ENCODE results near the gene GLYR1. TPM values are rescaled to one million over a fixed set of nuclear protein-coding genes. Genes with fewer than 3 reads are reported as not detected.

GLYR1 gene
- total and polyA plus RNA-seq, 3 experiments from 2014 or later = 40.2 to 110 (median 104) TPM

- peaks cover 35% of the 10 kb centered on the region for H3K36me3 ChIP-seq (ENCODE audit: insufficient read depth, low read length)
- no peaks in the 10 kb centered on the region for H3K27me3 Mint-ChIP-seq
- H3K27me3 ChIP-seq (ENCODE audit: insufficient read depth, low read length, poor library complexity, severe bottlenecking) = no peaks in the 10 kb centered on the region
- H3K27ac ChIP-seq (ENCODE audit: low read depth, low read length) = no peak overlapping the region
- no peak overlapping the region for H3K4me3 Mint-ChIP-seq
- ChIA-PET CTCF (interaction anchor here (0.6 kb wide), 1 partner anchor 22 kb away, joined by 3 read pairs; no protein-coding TSS in a partner anchor), POLR2A (no interaction called here)
- no peak overlapping the region for H3K4me3 ChIP-seq (ENCODE audit: low read length)
- H3K27ac Mint-ChIP-seq = peak overlapping the region in 1 of 8 donors; percentile 41
- H3K36me3 Mint-ChIP-seq = peaks cover 9 to 78% (median 18%) of the 10 kb centered on the region in 3 donors
- H3K4me1 ChIP-seq (ENCODE audit: insufficient read depth, low read length) = no peaks in the 10 kb centered on the region
- H3K4me1 Mint-ChIP-seq = peaks cover 0 to 4% (median 0%) of the 10 kb centered on the region in 3 donors
- no peaks in the 10 kb centered on the region for H3K9me3 Mint-ChIP-seq
- no peaks in the 10 kb centered on the region for H3K9me3 ChIP-seq (ENCODE audit: low read length)
- no peak for DNase-seq
Observed at GRCh38 chr16:4820652-4821051, 26.4 kb downstream of the GLYR1 start.

GRCh38 chr16:4814542-4815173 lies 32.4 kb downstream of the GLYR1 start:
- no peak for DNase-seq
- ChIA-PET POLR2A (no interaction called here), CTCF (no interaction called here)
- no peaks in the 10 kb centered on the region for H3K27me3 Mint-ChIP-seq
- H3K9me3 ChIP-seq (ENCODE audit: low read length) = no peaks in the 10 kb centered on the region
- peaks cover 26% of the 10 kb centered on the region for H3K36me3 ChIP-seq (ENCODE audit: insufficient read depth, low read length)
- H3K27me3 ChIP-seq (ENCODE audit: insufficient read depth, low read length, poor library complexity, severe bottlenecking) = no peaks in the 10 kb centered on the region
- H3K27ac Mint-ChIP-seq = peak overlapping the region in 1 of 8 donors; percentile 65
- H3K9me3 Mint-ChIP-seq = no peaks in the 10 kb centered on the region
- no peak overlapping the region for H3K4me3 Mint-ChIP-seq
- no peaks in the 10 kb centered on the region for H3K4me1 Mint-ChIP-seq
- H3K36me3 Mint-ChIP-seq = peaks cover 5 to 77% (median 16%) of the 10 kb centered on the region in 3 donors
- no peak overlapping the region for H3K4me3 ChIP-seq (ENCODE audit: low read length)
- no peaks in the 10 kb centered on the region for H3K4me1 ChIP-seq (ENCODE audit: insufficient read depth, low read length)
- no peak overlapping the region for H3K27ac ChIP-seq (ENCODE audit: low read depth, low read length)

- no peaks in the 10 kb centered on the region for H3K9me3 ChIP-seq (ENCODE audit: low read length)
- H3K36me3 ChIP-seq (ENCODE audit: insufficient read depth, low read length) = peaks cover 26% of the 10 kb centered on the region
- no peaks in the 10 kb centered on the region for H3K9me3 Mint-ChIP-seq
- H3K4me3 ChIP-seq (ENCODE audit: low read length) = no peak overlapping the region
- H3K4me1 Mint-ChIP-seq = no peaks in the 10 kb centered on the region
- ChIA-PET CTCF (no interaction called here), POLR2A (no interaction called here)
- H3K36me3 Mint-ChIP-seq = peaks cover 5 to 73% (median 16%) of the 10 kb centered on the region in 3 donors
- H3K27me3 Mint-ChIP-seq = no peaks in the 10 kb centered on the region
- no peaks in the 10 kb centered on the region for H3K27me3 ChIP-seq (ENCODE audit: insufficient read depth, low read length, poor library complexity, severe bottlenecking)
- no peak overlapping the region for H3K4me3 Mint-ChIP-seq
- no peaks in the 10 kb centered on the region for H3K4me1 ChIP-seq (ENCODE audit: insufficient read depth, low read length)
- no peak for DNase-seq
- no peak overlapping the region for H3K27ac ChIP-seq (ENCODE audit: low read depth, low read length)
- peak overlapping the region in 1 of 8 donors; percentile 40 for H3K27ac Mint-ChIP-seq
Observed at GRCh38 chr16:4814046-4814445, 33.0 kb downstream of the GLYR1 start.

GRCh38 chr16:4813251-4814003 lies 33.7 kb downstream of the GLYR1 start:
- Histone ChIP-seq H3K27me3 (ENCODE audit: insufficient read depth, low read length, poor library complexity, severe bottlenecking) (no peaks in the 10 kb centered on the region), H3K4me3 (ENCODE audit: low read length) (no peak overlapping the region), H3K4me1 (ENCODE audit: insufficient read depth, low read length) (no peaks in the 10 kb centered on the region), H3K36me3 (ENCODE audit: insufficient read depth, low read length) (peaks cover 26% of the 10 kb centered on the region), H3K9me3 (ENCODE audit: low read length) (no peaks in the 10 kb centered on the region), H3K27ac (ENCODE audit: low read depth, low read length) (no peak overlapping the region)
- ChIA-PET CTCF (no interaction called here), POLR2A (no interaction called here)
- Mint-ChIP-seq H3K4me3 (no peak overlapping the region), H3K27me3 (no peaks in the 10 kb centered on the region), H3K4me1 (no peaks in the 10 kb centered on the region), H3K27ac (peak overlapping the region in 1 of 8 donors; percentile 68), H3K36me3 (peaks cover 5 to 72% (median 16%) of the 10 kb centered on the region in 3 donors), H3K9me3 (no peaks in the 10 kb centered on the region)
- no peak for DNase-seq

- H3K36me3 ChIP-seq (ENCODE audit: insufficient read depth, low read length) = peaks cover 29% of the 10 kb centered on the region
- CTCF ChIA-PET = no interaction called here
- peak overlapping the region in 2 of 8 donors; percentile 54 to 66 for H3K27ac Mint-ChIP-seq
- POLR2A ChIA-PET = no interaction called here
- H3K36me3 Mint-ChIP-seq = peaks cover 5 to 72% (median 19%) of the 10 kb centered on the region in 3 donors
- no peaks in the 10 kb centered on the region for H3K9me3 ChIP-seq (ENCODE audit: low read length)
- H3K27me3 ChIP-seq (ENCODE audit: insufficient read depth, low read length, poor library complexity, severe bottlenecking) = no peaks in the 10 kb centered on the region
- no peak overlapping the region for H3K27ac ChIP-seq (ENCODE audit: low read depth, low read length)
- H3K27me3 Mint-ChIP-seq = no peaks in the 10 kb centered on the region
- no peaks in the 10 kb centered on the region for H3K4me1 ChIP-seq (ENCODE audit: insufficient read depth, low read length)
- no peaks in the 10 kb centered on the region for H3K4me1 Mint-ChIP-seq
- no peak overlapping the region for H3K4me3 Mint-ChIP-seq
- no peaks in the 10 kb centered on the region for H3K9me3 Mint-ChIP-seq
- no peak for DNase-seq
- no peak overlapping the region for H3K4me3 ChIP-seq (ENCODE audit: low read length)
Observed at GRCh38 chr16:4811773-4812172, 35.3 kb downstream of the GLYR1 start.

GRCh38 chr16:4811242-4811641 lies 35.8 kb downstream of the GLYR1 start:
- CTCF ChIA-PET = no interaction called here
- POLR2A ChIA-PET = no interaction called here
- H3K27ac Mint-ChIP-seq = peak overlapping the region in 2 of 8 donors; percentile 58 to 78

GRCh38 chr16:4806280-4806679 lies 40.8 kb downstream of the GLYR1 start:
- Histone ChIP-seq H3K27ac (ENCODE audit: low read depth, low read length) (no peak overlapping the region), H3K4me1 (ENCODE audit: insufficient read depth, low read length) (peaks cover 8% of the 10 kb centered on the region), H3K9me3 (ENCODE audit: low read length) (no peaks in the 10 kb centered on the region), H3K36me3 (ENCODE audit: insufficient read depth, low read length) (peaks cover 9% of the 10 kb centered on the region), H3K27me3 (ENCODE audit: insufficient read depth, low read length, poor library complexity, severe bottlenecking) (no peaks in the 10 kb centered on the region), H3K4me3 (ENCODE audit: low read length) (no peak overlapping the region)
- Mint-ChIP-seq H3K27me3 (no peaks in the 10 kb centered on the region), H3K4me1 (peaks cover 8 to 17% (median 10%) of the 10 kb centered on the region in 3 donors), H3K9me3 (no peaks in the 10 kb centered on the region), H3K4me3 (peak overlapping the region in 1 of 7 donors; percentile 34), H3K36me3 (peaks cover 0 to 49% (median 6%) of the 10 kb centered on the region in 3 donors), H3K27ac (peak overlapping the region in 1 of 8 donors; percentile 17)
- ChIA-PET CTCF (interaction anchor here (1.2 kb wide), 1 partner anchor 72 kb away, joined by 4 read pairs; the partner anchor contains the start of genes ANKS3 and DNAAF8), POLR2A (interaction anchor here (0.7 to 0.8 kb wide), 2 partner anchors 46 to 141 kb away, joined by 5 to 6 read pairs; no protein-coding TSS in a partner anchor)
- DNase-seq = no peak

More at GRCh38 chr16:4811242-4811641, 35.8 kb downstream of the GLYR1 start:
- Histone ChIP-seq H3K4me3 (ENCODE audit: low read length) (no peak overlapping the region), H3K9me3 (ENCODE audit: low read length) (no peaks in the 10 kb centered on the region), H3K36me3 (ENCODE audit: insufficient read depth, low read length) (peaks cover 29% of the 10 kb centered on the region), H3K27me3 (ENCODE audit: insufficient read depth, low read length, poor library complexity, severe bottlenecking) (no peaks in the 10 kb centered on the region), H3K4me1 (ENCODE audit: insufficient read depth, low read length) (no peaks in the 10 kb centered on the region), H3K27ac (ENCODE audit: low read depth, low read length) (no peak overlapping the region)
- H3K4me1 Mint-ChIP-seq = no peaks in the 10 kb centered on the region
- H3K36me3 Mint-ChIP-seq = peaks cover 3 to 72% (median 17%) of the 10 kb centered on the region in 3 donors
- no peak for DNase-seq
- no peaks in the 10 kb centered on the region for H3K9me3 Mint-ChIP-seq
- H3K27me3 Mint-ChIP-seq = no peaks in the 10 kb centered on the region
- H3K4me3 Mint-ChIP-seq = no peak overlapping the region

GRCh38 chr16:4805231-4805630 lies 41.9 kb downstream of the GLYR1 start:
- ChIA-PET CTCF (no interaction called here), POLR2A (no interaction called here)
- Histone ChIP-seq H3K27me3 (ENCODE audit: insufficient read depth, low read length, poor library complexity, severe bottlenecking) (no peaks in the 10 kb centered on the region), H3K27ac (ENCODE audit: low read depth, low read length) (no peak overlapping the region), H3K9me3 (ENCODE audit: low read length) (no peaks in the 10 kb centered on the region), H3K4me1 (ENCODE audit: insufficient read depth, low read length) (peaks cover 16% of the 10 kb centered on the region), H3K4me3 (ENCODE audit: low read length) (no peak overlapping the region), H3K36me3 (ENCODE audit: insufficient read depth, low read length) (peaks cover 9% of the 10 kb centered on the region)
- Mint-ChIP-seq H3K27me3 (no peaks in the 10 kb centered on the region), H3K27ac (peak overlapping the region in 2 of 8 donors; percentile 21 to 35), H3K4me3 (peak overlapping the region in 2 of 7 donors; percentile 54 to 56), H3K9me3 (no peaks in the 10 kb centered on the region), H3K36me3 (peaks cover 0 to 40% (median 6%) of the 10 kb centered on the region in 3 donors), H3K4me1 (peaks cover 9 to 25% (median 10%) of the 10 kb centered on the region in 3 donors)
- DNase-seq = no peak
